NCI-H146 treated with DMSO at 0.1 percent for 48 hours (cell line): ENCODE data around the gene POU6F2.
"Not testable (repeated sequence)": the region's sequence is repeated elsewhere in the genome, so short reads cannot be mapped to it uniquely, and the experiment has no call there.

Source experiments
- DNase-seq: peaks from one replicate; lab custom pipeline; 2025; ENCODE audit not compliant: unreplicated experiment; lab: John Stamatoyannopoulos, UW

Gene POU6F2

GRCh38 chr7:39341083-39341482 is 363.4 kb downstream of the POU6F2 start:
- no peak for DNase-seq

GRCh38 chr7:39342763-39343162 is 365.1 kb downstream of the POU6F2 start:
- no peak for DNase-seq

- DNase-seq: no peak
Observed at GRCh38 chr7:39349452-39350123, 371.9 kb downstream of the POU6F2 start.

DNA sequence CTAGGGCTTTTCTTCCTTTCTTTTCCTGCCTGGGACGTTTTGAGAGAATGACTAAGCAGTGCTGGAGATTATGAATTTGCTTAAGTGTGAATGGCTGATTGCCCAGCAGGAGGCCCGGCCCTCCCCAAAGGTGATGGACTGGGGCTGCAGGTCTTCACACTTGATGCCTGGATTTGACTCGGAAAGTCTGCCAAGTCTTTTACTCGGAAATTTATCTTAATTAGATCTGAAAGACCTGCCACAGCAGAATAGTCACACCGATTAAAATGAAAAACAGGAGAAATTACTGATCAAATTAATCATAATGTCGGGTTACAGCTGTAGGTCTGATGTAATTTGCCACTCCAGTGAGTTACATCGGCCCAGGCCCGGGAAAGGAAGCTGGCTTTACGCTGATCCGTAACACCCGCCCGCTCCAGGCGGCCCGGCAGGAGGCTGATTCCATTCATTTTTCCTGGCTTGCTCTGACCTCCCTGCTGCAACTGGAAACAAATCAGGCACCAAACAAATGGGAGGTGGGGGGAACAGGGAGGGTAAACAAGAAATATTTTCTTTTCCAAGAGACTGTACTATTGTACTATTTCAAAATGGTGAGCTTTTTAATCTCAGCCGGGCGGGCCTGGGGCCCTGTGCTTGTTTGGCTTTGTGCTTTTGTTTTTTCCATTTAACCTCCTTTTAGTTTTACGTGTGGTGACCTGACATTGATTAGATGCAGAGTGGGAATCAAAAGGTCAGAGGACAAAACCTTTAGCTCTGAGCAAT is 376.1 kb downstream of the POU6F2 start:
- peak; percentile 81 for DNase-seq

- no peak for DNase-seq
Observed at GRCh38 chr7:39355664-39356063, 378.0 kb downstream of the POU6F2 start.

- no peak for DNase-seq
Observed at GRCh38 chr7:39356172-39356925, 378.6 kb downstream of the POU6F2 start.

DNA sequence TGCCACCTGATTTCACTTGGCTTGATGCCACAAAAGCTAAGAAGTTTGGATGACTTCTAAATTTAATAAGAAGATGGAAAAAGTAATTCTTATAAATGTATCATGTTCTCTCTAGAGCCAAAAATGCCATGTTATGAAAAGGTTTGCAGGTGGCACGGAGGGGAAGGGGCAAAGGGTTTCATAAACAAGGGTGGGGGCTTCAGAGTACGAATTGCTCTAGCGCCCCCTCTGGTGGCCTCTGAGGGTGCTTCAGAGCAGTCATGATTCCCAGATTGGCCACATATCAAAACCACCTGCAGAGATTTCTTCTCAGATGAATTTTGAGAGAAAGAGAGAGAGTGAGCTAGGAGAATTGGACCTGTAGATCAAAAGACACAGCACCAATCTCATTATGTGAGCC is 379.9 kb downstream of the POU6F2 start:
- no peak for DNase-seq

GRCh38 chr7:39360038-39360437 is 382.3 kb downstream of the POU6F2 start:
- DNase-seq: no peak

GRCh38 chr7:39360766-39361165 is 383.1 kb downstream of the POU6F2 start:
- DNase-seq: no peak

DNA sequence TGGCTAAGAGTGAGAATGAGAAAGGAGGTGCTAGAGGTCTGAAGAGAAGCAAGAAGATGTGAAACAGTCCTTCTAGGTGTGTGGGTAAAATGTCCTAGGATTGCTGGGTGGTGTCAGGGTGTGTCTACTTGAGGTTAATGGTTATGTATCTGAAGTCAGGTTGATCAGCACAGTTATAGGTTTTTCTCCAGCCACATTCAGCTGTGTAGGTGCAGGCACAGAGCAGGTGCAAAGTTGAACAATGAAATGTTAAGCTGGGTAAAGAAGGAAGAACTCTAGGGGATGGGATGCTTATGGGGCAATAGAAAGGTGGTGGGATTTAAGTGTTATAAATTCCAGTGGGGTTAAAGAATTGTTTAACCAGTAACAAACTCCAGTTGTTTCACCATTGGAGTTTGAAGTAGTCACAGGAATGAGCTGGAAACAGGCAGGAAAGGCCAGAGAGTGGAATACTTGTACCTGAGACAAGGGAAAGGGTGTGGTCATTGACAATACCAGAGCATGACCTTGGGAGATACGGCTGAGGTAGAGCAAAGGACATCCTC is 388.1 kb downstream of the POU6F2 start:
- DNase-seq: no peak

DNA sequence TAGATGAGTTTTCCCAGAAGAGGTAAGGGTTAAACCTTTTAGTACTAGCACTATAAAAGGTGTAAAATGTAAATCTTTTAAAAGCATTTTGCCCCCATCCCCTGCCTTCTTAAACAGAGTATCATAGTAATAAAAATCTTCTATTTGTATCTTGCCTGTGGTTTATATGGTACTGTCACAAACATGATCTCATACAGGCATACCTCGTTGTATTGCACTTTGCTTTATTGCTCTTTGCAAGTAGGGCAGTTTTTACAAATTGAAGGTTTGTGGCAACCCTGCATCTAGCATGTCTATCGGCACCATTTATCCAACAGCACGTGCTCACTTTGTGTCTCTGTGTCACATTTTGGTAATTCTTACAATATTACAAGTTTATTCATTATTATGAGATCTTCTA is 389.7 kb downstream of the POU6F2 start:
- no peak for DNase-seq

DNA sequence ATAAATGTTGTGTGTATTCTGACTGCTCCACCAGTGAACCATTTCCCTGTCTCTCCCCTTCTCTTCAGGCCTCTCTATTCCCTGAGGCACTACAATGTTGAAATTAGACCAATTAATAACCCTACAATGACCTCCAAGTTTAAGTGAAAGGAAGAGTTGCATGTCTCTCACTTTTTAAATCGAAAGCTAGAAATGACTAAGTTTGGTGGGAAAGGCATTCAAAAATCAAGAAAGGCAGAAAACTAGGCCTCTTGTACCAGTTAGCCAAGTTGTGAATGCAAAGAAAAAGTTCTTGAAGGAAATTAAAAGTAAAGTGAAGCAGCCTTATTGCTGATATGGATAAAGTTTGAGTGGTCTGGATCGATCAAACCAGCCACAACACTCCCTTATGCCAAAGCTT is 390.2 kb downstream of the POU6F2 start:
- DNase-seq: no peak

GRCh38 chr7:39372383-39372782 is 394.7 kb downstream of the POU6F2 start:
- no peak for DNase-seq

- DNase-seq: no peak
Observed at GRCh38 chr7:39374436-39375040, 396.8 kb downstream of the POU6F2 start.

- no peak for DNase-seq
Observed at GRCh38 chr7:39375047-39375873, 397.6 kb downstream of the POU6F2 start.

DNA sequence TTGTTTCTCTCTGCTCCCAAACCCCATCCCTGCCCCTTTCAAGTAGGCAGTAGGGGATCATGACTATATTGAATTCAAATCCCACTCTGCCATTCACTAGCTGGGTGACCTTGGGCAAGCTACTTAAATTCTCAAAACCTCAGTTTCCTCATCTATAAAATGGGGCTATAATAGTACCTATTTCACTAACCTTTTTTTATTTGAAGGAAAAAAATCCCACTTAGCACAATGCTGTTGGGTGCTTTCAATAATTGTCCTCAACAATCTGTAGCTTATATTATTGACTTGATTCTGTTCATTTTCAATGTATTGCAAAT is 398.1 kb downstream of the POU6F2 start:
- no peak for DNase-seq

GRCh38 chr7:39376881-39377280 is 399.2 kb downstream of the POU6F2 start:
- DNase-seq: not testable (repeated sequence)

- DNase-seq: no peak
Observed at GRCh38 chr7:39379416-39379815, 401.7 kb downstream of the POU6F2 start.

DNA sequence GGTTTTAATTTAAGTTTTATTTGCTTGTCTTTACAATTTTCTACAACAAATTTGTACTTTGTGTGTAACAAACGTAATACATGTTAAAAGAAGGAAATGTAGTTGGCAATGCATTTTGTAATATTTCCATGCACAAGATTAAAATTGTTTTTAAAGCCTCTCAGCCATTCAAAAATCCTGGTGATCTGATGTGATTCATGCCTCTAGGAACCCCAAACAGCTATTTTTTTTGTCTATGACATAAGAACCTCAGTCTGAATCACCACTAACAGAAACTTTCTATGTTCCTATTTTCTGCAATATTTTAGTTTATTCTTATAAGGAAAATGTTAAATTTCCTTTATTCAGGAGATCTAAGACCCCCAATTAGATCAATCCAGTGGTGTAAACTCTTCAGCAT is 405.4 kb downstream of the POU6F2 start:
- no peak for DNase-seq

- no peak for DNase-seq
Observed at GRCh38 chr7:39384386-39384785, 406.7 kb downstream of the POU6F2 start.

DNA sequence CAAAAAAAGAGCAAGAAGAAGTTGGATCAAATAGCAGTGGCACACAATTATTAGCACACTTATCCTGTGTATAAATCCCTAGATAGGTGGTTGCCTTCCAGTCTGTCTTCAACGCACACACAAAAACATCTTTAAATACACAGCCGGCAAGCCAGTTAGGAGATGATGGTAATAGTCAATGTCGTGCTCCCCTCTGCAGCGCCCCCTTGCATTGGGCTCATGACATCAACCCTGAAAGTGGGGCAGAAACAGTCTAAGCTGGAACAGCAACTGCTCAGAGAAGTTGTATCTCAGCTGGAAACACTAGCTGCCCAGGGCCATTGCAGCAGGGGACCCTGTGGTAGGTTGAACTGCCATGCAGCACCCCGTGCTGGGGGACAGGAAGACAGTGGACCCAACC is 409.0 kb downstream of the POU6F2 start:
- DNase-seq: no peak
